ENCODE measurements around the gene SLC8A1. TPM values are rescaled to one million over a fixed set of nuclear protein-coding genes. Genes with fewer than 3 reads are reported as not detected.

The SLC8A1 gene
- total and polyA plus RNA-seq, 11 donors, result 61.9 to 1,521 (median 827) TPM

DNA sequence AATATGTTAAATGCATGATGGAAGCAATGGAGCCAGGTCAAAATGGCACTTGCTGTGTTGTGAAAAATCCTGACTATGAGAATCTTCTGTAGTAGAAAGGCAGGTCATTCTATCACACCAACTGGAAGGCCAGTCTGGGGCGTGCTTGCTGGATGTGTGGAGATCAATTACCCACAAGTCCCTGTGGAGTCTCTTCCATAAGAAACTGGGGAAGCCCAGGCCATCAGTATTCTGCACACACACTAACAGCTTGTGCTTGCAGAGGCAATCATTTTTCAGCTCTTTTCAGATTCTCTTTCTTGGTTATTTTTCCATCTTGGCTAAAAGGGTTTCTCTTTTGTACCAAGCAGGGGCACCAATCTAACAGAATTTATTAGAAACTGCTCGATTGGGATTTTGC is 190.8 kb downstream of the SLC8A1 start:
- ATAC-seq (no peak), DNase-seq (no peak)
- Histone ChIP-seq H3K36me3 (no peaks in the 10 kb centered on the region), H3K27me3 (no peaks in the 10 kb centered on the region), H3K4me3 (no peak overlapping the region), H3K9me3 (no peaks in the 10 kb centered on the region), H3K4me1 (peaks cover 0 to 37% (median 7%) of the 10 kb centered on the region in 12 donors), H3K27ac (no peak overlapping the region)
- WGBS, 4 donors, result 80 to 96% (median 87%) methylated on average over 2 of the region's 2 CpGs
- intact Hi-C loops (cut with DNase I), result no loop called here
- TF ChIP-seq POLR2A (IDR thresholded peaks at IDR 0.05), result no peak
- TF ChIP-seq, protein P1, sequence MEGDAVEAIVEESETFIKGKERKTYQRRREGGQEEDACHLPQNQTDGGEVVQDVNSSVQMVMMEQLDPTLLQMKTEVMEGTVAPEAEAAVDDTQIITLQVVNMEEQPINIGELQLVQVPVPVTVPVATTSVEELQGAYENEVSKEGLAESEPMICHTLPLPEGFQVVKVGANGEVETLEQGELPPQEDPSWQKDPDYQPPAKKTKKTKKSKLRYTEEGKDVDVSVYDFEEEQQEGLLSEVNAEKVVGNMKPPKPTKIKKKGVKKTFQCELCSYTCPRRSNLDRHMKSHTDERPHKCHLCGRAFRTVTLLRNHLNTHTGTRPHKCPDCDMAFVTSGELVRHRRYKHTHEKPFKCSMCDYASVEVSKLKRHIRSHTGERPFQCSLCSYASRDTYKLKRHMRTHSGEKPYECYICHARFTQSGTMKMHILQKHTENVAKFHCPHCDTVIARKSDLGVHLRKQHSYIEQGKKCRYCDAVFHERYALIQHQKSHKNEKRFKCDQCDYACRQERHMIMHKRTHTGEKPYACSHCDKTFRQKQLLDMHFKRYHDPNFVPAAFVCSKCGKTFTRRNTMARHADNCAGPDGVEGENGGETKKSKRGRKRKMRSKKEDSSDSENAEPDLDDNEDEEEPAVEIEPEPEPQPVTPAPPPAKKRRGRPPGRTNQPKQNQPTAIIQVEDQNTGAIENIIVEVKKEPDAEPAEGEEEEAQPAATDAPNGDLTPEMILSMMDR (IDR thresholded peaks at IDR 0.05), result no peak

DNA sequence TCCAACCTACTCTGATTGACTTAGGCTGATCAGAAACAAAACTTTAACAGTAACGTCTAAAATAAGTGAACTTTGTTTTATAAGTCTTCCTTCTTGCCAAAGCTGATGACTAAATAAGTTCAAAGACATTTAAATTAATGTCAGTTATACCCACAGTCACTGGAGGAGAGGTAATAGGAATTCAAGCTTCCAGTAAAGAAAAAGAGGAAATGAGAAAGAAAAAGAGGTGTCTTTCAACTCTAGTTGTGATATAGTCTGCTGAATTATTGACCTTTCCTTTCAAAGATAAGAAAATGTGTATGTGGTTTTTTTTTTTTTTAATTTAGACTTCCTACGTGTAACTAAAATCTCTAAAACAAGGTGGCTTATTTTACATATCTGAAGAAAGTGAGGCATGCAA is 191.5 kb downstream of the SLC8A1 start:
- H3K27ac ChIP-seq, result no peak overlapping the region
- intact Hi-C loops (cut with DNase I), result no loop called here
- WGBS, 4 donors, result 57 to 63% (median 60%) methylated on average over 2 of the region's 2 CpGs
- DNase-seq (no peak), ATAC-seq (no peak)
- no peaks in the 10 kb centered on the region for H3K27me3 ChIP-seq
- no peak overlapping the region for H3K4me3 ChIP-seq
- peaks cover 0 to 35% (median 7%) of the 10 kb centered on the region in 12 donors for H3K4me1 ChIP-seq
- H3K9me3 ChIP-seq, result no peaks in the 10 kb centered on the region
- no peaks in the 10 kb centered on the region for H3K36me3 ChIP-seq
- TF ChIP-seq, protein P1 (IDR thresholded peaks at IDR 0.05), result no peak
- TF ChIP-seq POLR2A (IDR thresholded peaks at IDR 0.05), result no peak

DNA sequence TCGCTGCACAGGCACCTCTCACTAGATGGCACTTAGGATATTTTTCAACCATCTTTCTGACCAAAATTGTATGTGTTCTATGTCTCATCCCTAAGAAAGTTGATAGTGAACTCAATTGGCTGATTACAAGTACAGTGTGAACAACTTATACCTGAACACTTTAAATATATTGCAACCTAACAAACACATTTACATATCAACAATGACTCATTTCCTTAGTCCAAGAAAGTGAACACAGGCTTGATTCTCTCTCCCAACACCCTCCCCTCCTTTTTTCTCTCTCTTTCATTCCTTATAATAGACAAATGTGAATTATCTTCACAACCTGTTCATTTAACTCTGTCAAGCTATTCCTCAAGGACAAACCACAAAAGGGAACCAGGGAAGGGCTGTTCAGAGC is 192.0 kb downstream of the SLC8A1 start:
- DNase-seq (no peak), ATAC-seq (no peak)
- Histone ChIP-seq H3K27me3 (no peaks in the 10 kb centered on the region), H3K27ac (no peak overlapping the region), H3K4me1 (peaks cover 0 to 35% (median 7%) of the 10 kb centered on the region in 12 donors), H3K36me3 (no peaks in the 10 kb centered on the region), H3K9me3 (no peaks in the 10 kb centered on the region), H3K4me3 (no peak overlapping the region)
- no peak for TF ChIP-seq POLR2A (IDR thresholded peaks at IDR 0.05)
- TF ChIP-seq, protein P1 (IDR thresholded peaks at IDR 0.05), result no peak
- 44 to 94% (median 90%) methylated on average over 1 of the region's 1 CpG for WGBS, 4 donors
- intact Hi-C loops (cut with DNase I), result no loop called here

DNA sequence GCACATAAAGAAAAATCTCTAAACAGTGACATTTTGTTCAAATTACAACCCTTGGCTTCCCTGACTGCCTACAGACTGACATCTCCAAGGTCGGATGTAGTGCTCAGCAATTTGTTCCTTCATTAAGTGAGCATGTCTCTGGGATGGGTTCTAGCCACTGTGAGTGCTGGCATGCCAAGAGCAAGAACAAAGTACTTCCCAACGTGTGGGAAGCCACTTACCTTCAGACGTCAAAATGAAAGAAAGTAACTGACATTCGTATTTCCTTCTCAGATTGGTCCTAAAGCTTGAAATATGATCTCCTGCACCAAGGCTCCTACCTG is 193.8 kb downstream of the SLC8A1 start:
- no peaks in the 10 kb centered on the region for H3K27me3 ChIP-seq
- H3K4me1 ChIP-seq, result peaks cover 0 to 35% (median 7%) of the 10 kb centered on the region in 12 donors
- WGBS, 4 donors, result 36 to 48% (median 40%) methylated on average over 4 of the region's 4 CpGs
- H3K36me3 ChIP-seq, result no peaks in the 10 kb centered on the region
- TF ChIP-seq, protein P1 (IDR thresholded peaks at IDR 0.05), result no peak
- no peak for TF ChIP-seq POLR2A (IDR thresholded peaks at IDR 0.05)
- H3K4me3 ChIP-seq, result no peak overlapping the region
- ATAC-seq (peak in 2 of 4 donors; percentile 30 to 46), DNase-seq (no peak)
- no peaks in the 10 kb centered on the region for H3K9me3 ChIP-seq
- peak overlapping the region in 2 of 12 donors; percentile 6 to 27 for H3K27ac ChIP-seq
- intact Hi-C loops (cut with DNase I), result no loop called here
